Measurements from ENCODE around the gene CNOT6L. TPM values are rescaled to one million over a fixed set of nuclear protein-coding genes. Genes with fewer than 3 reads are reported as not detected.
"Not testable (repeated sequence)": the region's sequence is repeated elsewhere in the genome, so short reads cannot be mapped to it uniquely, and the experiment has no call there.

Gene CNOT6L
- 37.4 and 83.4 TPM in 2 replicates for total RNA-seq

DNA sequence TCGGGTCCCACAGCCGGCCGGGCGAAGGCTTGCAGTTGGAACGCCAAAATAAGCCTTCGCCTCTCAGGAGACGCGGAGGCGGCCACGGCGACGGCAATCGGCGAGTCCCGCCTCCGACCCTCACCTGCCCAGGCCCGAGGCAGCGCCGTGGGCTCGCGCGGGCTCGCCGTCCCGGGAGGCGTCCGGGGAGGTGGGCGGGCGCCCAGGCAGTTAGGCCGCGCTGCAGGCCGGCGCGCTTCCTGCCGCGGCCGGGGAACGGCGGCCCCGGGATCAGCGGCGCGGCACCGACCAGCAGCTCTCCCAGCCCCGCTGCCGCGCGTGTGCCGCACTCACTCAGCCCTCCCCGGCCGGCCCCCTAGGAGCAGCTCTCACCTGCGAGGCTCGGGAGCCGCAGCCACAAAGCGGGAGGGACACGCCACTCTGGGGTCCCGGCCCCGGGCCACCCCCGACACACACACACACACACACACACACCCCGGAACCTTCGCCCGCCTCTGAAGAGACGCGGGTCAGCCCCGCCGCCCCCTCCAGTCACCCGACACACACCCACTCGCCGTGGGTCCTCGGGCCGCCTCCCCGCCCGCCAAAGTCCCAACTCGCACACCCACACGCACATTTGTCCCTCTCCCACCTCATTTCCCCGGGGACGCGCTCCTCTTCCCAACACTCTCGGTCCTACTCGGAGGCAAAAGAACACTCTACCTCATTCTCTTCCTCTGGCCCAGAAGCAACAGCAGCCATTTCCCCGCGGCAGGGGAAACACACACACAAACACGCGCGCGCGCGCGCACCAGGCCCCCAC is at the start of gene CNOT6L:
TSS of gene CNOT6L (minus strand) at position 767 of the 802 bp plus-strand sequence. CDS start at position 707, 60 bp downstream.
- DNase-seq, result peak; percentile 83

DNA sequence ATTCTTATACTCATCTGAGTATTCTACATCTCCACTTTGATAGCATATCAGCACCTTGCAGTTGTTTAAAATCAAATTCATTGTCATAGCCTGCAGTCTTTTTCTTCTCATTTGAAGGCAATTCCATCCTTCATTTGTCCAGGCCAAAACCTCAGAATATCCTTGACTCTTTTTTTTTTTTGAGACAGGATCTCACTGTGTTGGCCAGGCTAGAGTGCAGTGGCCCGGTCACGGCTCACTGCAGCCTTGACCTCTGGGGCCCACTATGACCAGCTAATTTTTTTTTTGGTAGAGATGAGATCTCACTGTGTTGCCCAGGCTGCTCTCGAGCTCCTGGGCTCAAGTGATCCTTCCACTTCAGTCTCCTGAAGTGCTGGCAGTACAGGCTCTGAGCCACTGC is 46.1 kb upstream of the CNOT6L start:
- no peak for DNase-seq

DNA sequence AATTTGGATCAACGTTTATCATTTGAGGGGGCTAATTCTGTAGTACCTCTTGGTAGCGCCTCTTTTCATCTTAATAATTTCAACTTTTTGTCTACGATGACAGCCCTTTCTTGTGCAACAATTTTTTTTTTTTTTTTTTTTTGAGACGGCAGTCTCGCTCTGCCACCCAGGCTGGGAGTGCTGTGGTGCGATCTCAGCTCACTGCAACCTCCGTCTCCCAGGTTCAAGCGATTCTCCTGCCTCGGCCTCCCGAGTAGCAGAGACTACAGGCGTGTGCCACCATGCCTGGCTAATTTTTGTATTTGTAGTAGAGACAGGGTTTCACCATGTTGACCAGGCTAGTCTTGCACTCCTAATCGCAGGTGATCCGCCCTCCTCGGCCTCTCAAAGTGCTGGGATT is 44.2 kb upstream of the CNOT6L start:
- not testable (repeated sequence) for DNase-seq

DNA sequence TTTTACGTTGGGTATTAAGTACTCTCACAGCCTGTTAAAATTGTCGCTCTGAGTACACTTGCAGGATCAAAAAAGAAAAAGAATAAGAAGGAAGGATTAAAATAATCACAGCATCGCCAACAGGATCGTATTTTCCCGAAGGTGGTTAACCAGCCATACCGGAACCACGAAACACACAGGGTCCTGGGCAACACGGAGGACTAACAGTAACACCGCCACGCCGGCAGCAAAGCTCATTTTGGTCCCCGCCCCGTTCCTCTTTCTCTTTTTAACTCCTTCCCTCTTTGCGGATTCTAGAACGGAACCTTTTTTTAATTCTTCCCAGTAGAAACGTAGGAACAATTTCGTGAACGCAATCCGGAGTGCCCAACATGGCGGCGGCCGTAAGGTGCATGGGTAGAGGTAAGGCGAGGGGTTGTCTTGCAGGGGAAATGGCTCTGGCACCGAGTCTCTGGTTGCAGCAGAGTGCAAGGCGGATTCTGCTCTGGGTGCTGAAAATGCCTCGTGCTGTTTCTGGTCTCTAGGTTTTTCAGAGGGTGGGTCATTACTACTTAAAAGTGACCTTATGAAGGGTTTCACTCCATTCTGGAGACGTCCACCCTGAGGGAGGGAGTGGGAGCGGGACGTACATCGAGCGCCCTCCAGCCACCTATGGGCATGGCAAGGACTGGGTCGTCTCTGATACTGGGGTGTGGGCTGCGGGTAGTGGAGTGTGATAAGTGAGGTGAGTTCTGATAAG is 43.5 kb upstream of the CNOT6L start, which contains the start of gene MRPL1:
TSS of gene MRPL1 (plus strand) at position 353 of the 739 bp plus-strand sequence. CDS start at position 372, 19 bp downstream.
- peak; percentile 96 for DNase-seq

DNA sequence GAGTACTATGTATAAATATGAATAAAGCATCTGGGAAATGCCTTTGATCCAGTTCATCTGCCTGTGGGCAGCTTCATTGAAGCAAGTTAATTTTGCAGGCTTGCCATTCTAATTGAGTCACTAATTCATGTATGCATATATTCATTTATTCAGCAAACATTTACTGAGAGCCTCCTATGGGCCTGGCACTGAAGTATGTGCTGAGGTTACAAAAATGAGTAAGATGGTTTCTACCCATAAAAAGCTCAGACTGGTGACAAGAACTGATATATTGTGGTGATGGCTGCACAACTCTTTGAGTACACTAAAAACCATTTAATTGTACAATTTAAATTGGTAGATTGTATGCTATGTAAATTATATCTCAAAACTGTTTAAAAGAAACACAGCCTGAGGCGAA is 42.3 kb upstream of the CNOT6L start:
- DNase-seq, result no peak

DNA sequence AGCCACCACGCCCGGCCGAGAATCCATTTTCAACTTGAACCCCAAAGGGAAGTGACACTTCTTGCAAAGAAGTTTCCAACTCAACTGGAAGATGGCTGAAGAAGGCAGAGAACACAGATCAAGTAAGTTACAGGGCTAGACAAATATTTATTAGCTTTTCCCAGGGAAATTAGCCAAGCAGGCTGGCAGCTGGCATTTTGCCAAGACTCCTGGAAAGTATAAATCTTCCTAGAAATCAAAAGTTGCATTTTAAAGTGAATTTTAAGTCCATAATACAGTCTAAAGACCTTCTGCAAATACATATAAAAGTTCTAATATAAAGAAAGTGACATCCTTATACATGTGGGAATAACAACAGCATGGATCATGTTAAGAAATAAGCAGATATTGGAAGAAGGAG is 40.1 kb upstream of the CNOT6L start:
- peak; percentile 39 for DNase-seq

DNA sequence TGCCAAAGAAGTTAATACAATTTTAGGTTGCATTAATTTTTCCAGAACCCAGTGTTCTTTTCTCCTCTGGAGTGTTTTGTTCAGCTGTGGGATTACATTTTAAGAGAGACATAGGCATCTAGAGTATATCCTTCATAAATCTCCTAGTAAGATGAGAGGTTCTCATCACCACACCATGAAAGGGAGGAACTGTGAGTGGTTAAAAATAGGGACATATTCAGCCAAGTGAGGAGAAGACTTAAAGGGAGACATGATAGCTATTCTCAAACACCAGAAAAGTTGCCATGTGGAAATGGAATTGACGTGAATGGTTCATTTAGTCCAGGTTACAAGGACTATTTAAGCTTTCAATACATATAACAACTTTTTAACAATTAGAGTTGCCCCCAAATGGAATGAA is 37.0 kb upstream of the CNOT6L start:
- no peak for DNase-seq

DNA sequence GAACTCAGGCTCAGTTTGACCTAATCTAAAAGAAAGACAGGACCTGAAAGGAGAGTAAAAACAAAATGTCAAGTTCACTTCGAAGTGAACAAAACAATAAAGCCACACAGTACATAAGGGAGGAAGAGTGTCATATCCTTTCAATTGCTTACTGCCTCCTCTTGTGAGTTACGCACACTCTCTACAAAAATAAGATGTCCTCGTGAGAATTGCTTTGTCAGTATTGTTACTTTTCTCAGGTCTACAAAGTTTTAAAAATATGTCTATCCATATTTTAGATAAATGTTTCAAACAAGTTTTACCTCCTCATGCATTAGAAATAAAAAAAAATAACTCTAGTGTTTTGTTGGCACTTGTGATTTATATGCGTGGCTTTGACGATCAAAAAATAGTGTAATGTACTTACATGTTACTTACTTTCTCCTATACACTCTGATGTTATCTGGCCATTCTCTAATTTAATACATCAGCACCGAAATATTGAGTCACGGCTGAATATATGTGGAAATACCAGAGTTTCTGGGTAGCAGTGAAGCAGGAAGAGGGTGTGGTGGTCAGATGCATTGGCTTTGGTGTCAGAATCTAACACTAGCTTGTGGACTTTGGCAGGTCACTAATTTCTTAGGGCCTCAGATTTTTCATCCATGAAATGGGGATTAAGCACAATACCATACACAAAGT is 35.4 kb upstream of the CNOT6L start:
- peak; percentile 88 for DNase-seq

DNA sequence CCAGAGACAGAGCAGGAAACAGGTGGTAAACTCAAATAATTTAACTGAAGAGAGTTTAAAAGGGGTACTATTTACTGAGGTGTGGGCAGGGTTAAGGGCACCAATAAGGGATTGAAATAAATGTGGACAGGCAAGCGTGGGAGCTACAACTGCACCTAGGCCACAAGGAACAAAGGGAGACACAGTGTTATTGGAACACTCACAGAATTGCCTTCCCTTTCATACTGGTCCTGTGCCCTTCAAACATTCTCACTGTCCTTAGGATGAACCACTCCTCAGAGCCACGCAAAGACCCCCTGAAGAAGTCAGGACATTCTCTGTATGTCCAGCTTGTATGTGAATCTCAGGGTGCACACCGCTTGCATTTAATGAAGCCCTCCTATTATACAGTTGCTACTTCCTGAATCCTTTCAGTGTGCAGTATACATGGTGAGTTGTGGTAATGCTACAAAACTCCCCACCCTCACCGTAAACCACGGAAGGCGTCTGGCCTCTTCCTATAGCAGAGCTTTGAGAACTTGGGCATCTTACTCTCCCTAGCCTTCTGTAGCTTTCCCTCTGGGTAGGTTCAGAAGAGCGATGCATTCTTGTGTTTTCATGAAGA is 33.8 kb upstream of the CNOT6L start:
- DNase-seq, result peak; percentile 11

DNA sequence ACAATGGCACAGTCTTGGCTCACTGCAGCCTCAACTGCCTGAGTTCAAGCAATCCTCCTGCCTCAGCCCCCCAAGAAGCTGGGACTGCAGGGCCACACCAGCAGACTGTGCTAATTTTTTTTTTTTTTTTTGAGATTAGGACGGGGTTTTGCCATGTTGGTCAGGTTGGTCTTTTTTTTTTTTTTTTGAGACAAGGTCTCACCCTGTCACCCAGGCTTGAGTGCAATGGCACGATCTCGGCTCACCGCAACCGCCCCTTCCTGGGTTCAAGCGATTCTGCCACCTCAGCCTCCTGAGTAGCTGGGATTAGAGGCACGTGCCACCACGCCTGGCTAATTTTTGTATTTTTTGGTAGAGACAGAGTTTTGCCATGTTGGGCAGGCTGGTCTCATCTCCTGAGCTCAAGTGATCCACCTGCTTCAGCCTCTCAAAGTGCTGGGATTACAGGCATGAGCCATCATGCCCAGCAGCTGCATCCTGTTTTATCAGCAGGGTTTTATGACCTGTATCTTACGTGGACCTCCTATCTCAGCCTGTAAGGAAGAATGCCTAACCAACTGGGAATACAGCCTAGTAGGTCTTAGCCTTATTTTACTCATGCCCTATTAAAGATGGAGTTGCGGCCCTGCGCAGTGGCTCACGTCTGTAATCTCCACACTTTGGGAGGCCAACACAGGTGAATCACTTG is 30.3 kb upstream of the CNOT6L start:
- peak; percentile 53 for DNase-seq

DNA sequence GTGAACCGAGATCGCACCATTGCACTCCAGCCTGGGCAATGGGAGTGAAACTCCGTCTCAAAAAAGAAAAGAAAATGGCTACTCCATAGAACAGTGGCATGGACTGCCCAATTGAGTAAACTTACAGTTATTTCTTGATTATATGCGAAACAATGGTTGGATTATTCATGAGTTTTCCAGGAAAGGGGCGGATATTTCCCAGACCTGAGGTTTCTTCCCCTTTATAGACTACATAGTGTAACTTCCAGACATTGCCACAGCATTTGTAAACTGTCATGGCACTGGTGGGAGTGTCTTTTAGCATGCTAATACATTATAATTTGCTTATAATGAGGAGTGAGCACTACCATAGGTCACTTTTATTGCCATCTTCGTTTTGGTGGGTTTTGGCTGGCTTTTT is 29.3 kb upstream of the CNOT6L start:
- peak; percentile 25 for DNase-seq

DNA sequence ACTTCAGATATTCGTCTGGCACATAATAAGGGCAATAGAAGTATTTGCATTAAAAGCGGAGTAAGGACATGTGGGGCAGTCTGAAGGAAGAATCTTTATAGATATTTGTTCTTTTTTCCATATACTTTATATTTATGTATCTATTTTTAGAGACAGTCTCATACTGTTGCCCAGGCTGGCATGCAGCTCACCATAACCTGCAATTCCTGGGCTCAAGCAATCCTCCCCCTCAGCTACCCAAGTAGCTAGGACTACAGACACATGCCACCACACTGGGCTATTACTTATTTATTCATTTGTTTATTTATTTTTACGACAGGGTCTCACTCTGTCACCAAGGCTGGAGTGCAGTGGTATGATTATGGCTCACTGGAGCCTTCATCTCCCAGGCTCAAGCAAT is 26.8 kb upstream of the CNOT6L start:
- no peak for DNase-seq

DNA sequence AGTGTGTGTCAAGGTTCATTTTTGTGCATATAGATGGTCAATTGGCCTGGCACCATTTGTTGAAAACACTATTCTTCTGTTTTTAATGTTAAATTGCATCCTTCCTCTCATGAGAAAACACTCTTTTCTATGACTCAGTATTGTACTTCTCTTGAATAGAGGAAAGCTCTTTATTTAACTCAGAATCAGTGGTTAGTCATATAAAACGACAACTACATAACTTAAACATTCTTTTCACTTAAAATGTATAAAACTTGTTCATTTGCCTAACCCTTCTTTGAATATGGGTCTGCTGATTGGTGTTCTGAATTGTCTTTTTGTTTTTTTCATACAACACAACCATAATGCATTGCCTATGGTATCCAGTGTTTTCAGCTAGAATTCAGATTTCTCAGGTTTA is 26.2 kb upstream of the CNOT6L start:
- peak; percentile 43 for DNase-seq

DNA sequence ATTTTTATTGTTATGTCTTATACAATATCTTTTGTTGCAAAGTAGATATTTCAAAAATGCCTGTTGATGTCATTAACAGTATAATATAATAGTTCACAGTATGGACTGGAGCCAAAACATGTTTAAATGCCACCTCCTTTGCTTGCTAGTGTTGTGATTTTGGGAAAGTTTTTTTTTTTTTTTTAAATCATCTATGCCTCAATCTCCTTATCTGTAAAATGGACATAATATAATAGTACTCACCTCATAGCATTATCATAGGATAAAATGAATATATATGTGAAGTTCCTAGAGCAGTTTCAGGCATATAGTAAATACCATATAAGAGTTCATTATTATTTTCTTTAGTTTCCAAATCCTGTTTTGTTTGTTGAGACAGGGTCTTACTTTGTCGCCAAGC is 25.2 kb upstream of the CNOT6L start:
- DNase-seq, result no peak

DNA sequence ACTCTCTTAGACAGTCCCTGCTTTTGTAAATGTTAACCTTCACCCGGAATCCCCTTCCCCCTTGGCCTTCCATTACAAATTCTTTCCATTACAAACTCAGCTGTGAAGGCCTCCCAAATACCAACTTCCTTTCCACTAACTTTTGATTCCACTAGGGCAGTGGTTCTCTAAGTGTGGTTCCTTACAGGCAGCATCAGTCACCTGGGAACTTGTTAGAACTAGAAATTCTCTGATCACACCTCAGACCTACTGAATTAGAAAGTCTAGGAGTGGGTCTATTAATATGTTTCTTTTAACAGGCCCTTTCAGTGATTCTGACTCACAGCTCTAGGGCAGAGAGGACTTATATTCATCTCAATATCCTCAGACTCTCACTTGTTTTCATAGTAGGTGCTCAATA is 24.5 kb upstream of the CNOT6L start:
- DNase-seq, result peak; percentile 27

DNA sequence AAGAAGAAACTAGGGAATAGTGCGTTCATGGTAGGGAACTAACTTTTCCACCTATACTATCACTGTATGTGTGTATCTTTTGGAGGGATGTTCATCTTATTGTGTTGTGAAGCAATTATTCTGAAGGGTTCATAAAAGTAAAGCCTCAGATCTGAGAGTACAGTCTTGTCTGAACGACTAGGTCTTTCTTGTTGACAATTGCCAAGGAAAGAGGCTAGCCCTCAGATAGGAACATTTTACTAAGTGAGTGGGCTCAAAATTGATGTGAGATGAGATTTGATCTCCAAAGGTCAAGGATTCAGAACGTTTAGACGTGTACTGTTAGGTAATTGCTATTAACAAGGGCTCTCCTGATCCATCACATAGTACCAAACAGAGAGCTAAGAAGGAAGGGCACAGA is 15.2 kb upstream of the CNOT6L start:
- no peak for DNase-seq

DNA sequence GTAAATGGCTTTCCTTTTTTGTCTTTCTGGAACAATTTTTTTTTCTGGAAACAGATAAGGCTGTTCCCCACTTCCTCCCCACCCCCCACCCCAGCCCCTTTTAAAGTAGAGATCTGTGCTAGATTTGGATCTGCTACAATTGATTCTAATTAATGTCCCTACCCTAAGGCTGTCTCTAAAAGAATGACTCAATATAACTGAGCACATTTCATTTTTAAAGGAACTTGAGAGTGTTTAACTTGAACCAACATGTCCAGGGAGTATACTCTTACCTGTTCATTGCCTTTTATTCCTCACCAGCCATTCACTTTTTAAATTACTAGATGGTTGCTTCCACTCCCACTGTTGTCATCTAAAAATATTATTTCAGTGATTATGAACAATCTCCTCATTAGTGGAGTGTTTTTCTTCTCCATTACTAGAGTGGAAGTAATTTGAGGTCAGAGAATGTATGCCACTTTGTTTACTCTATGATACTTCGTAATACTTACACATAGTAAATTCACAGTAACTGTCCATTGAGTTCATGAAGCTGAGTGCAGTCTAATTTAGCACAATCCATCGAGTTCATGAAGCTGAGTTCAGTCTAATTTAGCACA is 14.1 kb upstream of the CNOT6L start:
- DNase-seq, result no peak

DNA sequence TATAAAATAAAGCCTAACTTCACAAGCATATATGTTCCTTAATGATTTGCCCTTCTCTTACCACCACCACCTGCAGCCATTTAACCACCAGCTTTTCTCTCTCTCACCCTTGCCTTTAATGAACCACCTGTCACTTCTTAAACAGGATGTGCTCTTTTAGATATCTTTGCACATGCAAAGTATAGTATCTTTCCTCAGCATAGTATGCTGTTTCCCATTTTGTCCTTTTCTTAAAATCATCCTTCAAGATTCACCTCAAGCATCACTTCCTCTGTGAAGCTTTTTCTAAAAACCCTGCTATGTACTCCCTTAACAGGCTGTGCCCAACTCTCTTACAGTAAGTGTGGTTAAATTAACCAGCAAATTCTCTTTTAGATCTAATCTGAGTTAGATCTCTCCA is 8.2 kb upstream of the CNOT6L start:
- no peak for DNase-seq

DNA sequence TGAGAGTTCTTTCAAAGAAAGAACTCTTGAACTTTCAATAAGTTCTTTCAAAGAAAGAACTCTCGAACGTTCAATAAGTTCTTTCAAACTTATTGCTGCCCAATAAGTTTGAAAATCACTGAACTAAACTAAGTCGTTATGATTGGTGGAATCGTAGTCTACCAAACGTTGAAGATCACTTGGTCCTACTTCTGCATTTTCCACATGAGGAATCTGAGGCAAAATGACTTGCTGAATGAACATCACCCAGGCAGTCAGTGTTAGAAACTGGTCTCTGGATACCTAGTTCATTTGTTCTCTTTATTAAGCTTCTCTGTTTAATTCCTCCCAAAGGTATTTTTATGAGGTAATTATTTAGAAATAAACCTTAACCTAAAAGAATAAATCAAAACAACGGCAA is 7.1 kb upstream of the CNOT6L start:
- no peak for DNase-seq

DNA sequence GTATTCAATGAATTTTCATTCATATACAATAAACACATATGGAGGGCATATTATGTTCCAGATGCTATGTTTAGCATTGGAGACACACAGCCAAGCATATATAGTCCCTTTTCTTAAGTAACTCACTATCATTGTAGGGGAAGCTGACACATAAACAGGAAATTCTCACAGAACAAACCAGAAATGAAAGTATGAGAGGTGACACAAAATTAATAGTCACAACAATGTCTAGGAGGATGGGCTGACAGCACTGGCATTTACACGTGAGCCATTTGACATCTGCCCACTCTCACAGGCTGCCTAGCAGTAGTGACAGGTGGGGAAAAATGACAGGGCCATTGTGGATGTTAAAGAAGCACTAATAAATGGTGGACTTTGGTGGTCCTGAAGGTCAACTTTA is 2.6 kb upstream of the CNOT6L start:
- DNase-seq, result peak; percentile 54

DNA sequence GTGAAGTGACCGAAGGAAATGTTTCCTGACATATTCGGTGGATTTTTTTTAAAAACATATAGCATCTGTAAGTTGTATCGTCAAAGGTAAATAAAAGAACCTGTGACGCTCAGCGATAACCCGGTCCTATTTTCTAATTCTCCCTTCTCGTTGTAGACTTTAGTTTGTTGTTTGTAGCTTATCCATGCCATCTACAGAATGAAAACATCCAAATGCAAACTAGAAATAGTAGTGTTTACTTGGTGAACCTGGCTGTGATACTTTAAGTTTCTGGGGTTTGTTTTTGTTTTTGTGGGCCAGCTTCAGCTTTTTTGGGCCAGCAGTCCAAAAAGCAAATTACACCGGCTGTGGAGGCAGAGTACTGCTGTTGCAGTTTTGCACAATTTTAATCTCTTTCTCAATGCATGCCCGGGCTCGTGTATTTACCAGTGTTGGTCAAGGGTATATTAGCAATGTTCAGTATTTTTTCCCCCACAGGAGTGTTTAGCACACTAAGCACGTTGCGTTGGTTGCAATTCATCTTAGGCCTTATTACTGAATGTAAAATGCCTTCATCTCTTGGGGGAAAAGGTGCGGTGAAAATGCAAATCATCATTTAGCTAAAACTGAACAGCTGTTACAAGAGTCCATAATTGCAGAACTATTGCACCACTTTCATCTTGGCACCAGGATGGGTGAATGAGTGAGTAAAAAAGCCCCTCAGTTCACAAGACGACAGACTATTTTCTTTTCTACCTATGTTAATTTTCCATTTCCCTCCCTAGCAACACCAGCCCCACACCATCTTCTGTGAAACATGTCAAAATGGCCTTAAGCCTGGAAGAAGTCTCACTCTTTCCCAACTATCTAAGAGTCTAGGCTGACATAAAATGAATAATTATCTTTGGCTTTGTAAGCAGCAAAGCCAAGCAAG is 1.7 kb upstream of the CNOT6L start:
- peak; percentile 17 for DNase-seq

Measured in dermis blood vessel endothelial cell (primary cell).